Activated T-cell treated with anti-CD3 and anti-CD28 coated beads, Interleukin-2, amount 50 U/mL, for 1 hour (primary cell): ENCODE measurements around the gene PRKCD.

Experiments used
- DNase-seq: peaks from one replicate; pipeline ENCODE4 v3.0.0-alpha.2; 2020

Gene PRKCD

DNA sequence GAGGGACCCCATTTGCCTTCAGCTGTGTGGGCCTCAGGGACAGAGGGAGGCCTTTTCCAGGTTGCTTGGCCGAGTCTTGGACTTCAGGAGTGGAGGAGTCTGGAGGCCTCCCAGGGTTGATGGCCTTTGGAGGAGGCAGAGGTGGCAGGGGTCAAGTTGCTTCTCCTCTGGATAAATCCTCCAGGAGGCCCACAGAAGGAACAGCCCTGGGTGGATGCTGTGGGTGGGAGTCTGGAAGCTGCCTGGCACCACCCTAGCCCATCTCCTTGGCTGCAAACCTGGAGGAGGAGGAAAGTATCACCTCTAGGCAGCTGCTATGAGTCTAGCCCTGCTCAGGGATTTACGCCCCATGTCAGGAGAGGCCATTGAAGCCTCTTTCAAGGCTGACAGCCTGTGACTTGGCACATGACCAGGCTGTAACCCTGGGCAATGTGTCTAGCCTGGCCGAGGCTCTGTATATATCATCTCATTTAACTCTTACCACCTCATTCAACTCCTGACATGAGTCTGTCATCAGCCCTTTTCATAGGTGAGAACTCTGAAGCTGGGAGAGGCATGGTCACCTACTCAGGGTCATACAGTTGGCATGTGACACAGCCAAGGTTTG lies 2.9 kb upstream of the PRKCD start:
- DNase-seq: no peak

DNA sequence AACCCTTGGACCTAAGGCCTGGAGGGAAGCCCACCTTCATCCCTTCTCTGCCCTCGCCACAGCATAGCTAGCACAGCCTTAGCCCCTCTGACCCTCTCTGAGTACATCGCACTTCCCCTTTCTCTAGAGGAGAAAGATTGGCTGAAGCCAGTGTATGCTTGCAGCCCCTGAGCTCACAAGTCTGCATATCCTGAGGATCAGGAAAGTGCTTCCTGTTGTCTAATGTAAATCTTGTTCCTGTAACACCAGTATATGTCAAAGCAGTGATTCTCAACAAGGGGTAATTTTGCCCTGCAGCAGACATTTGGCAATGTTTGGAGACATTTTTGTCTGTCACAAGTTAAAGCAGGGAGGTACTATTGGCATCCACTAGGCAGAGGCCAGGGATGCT lies 2.2 kb upstream of the PRKCD start:
- no peak for DNase-seq

DNA sequence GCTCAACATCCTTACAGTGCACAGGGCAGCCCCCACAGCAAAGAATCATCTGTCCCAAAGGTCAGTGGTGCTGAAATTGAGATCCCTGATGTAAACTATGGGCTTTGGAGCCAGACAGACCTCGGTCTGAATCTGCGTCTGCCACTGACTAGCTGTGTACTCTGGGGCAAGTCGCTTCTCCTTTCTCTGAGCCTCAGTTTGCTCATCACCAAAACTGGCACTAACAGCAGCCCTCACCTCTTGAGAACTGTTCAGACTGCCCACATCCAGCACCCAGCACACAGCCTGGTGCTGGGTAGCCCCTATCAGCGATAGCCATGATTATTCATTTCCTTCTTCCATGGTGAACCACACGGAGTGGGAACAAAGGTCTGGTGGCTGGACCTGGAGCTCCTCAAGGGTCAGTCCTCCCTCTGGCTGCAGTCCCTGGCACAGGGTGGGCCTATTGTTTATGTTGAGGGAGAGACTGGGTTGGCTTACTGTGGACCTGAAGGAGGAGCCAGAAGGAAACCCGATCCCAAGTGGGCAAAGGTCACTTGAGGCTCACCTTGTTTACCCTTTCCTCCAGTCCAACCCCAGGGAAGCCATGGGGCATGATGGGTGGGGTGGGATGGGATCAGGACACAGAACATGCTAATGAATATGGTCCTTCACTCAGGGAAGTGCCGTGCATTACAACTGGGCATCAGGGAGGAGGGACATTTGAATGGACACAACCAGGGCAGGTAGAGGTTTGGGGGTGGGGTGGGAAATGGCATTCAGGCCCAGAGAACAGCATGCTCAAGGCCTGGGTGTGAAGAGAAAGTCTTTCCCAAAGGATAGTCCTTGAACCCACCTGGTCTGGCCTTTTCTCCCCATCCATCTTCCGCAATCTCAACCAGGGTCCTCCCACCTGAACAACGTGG lies 1.6 kb upstream of the PRKCD start:
- DNase-seq: no peak

DNA sequence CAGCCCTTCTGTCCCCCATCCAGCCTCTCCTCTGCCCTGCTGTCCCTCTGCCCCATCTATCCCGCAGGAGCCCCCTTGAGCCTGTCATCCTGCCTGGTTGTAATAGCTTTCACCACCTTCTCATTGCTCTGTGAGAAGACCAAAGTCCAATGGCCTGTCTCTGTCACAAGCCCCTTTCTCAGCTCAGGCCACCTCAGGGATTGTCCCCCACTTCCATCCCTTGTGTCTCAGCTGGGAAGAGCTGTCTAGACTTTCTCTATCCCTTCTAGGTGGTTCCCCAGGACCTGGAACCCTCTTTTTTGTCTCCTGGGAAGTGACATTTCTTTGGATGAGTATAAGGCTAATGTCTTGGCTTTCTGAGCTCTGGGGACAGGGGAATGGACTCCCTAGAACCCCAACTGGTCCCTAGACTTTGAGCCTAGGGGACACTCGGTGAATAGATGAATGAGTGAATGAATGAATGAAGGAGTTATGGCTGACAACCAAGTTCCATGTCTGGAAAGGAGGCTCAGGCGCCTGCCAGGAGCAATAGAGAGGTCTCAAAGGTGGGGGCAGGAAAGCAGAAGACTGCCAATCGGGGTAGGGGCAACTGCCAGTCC lies 849 bp upstream of the PRKCD start:
- DNase-seq: no peak

DNA sequence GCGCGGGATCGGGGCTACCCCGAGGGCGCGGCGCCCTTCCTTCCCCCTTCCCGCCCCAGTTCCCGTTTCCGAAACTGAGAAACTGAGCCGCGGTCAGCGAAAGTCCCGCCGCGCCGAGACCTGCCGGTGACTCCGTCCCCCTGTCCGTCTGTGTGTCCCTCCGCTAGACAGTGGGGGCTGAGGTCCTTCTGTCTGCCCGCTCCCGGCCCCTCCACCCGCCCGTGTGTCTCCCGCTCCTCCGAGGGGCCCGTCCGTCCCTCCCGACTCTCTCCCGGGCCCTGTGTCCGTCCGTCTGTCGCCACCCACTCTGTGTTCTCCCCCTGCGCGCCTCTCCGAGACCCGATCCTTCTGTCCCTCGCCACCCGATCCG lies 426 bp downstream of the PRKCD start:
- DNase-seq: no peak

DNA sequence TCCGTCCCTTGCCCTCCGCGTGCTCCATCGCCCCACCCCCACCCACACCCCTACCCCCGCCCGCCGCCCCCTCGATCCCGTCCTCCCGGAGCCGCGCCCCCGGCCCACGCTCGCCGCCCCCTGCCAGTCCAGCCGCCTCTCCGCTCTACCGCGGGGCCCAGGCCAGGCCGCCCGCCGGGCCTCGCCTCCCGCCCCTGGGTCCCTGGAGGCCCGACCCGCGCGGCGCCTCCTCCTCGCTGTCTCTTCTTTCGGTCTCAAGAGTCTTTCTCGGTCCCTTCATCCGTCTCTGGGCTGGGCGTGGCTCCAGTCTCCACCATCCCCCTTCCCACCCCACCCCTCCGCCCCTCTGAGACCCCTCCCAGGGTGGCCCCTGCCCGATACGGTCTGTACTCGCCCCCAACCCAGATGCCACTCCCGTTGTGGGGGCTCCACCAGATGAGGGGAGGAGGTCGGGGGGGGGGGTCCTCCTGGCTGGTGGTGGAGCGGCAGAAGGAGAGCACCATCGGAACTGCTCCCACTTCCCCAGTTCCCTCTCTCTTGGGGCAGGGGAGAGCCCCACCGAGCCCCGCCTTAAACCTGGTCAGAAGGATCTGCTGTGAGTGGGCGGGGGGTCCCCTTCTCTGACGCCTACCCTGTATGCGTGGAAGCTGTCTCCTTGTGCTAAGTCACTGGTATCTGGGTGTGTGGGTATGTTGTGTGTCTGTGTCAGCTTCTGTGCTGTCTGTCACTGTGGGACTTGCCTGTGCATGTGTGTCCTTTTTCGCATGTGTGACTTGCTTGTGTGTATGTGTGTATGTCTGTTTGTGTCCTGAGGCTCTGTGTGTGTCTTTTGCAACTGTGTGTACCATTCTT lies 1.0 kb downstream of the PRKCD start:
- DNase-seq: peak; percentile 41

DNA sequence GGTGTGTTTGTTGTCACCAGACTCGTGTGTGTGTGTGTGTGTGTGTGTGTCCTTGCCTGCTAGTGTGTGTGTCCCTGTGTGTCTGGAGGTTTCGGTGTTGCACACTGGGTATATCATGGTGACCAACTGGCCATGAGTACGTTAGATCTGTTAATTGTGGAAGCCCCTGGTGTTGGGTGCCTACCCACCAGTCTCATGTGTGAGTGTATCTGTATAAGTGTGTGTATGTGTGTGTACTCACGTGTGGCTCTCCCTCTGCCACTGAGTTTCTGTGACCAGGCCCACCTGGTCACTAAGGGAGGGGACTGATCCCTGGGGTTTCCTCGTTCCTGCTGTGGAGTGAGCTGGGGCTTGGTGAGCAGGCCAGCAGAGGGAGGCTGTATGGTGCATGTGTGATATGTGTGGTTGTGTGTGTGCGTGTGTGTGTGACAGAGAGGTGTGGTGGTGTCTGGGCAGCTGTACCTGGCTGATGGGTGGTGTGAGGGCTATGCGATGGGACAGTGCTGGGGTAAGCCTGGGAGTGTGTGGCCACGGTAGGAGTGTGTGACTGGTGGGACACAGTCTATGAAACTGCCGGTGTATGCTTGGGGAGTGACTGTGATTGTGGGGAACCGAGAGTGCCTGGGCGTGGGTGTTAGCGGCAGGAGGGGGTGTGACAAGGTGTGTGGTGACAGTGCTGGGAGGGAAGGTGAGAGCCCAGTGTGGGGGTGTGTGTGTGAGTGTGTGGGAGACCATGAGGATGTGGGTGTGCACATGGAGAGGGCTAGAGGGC lies 1.8 kb downstream of the PRKCD start:
- DNase-seq: peak; percentile 52

DNA sequence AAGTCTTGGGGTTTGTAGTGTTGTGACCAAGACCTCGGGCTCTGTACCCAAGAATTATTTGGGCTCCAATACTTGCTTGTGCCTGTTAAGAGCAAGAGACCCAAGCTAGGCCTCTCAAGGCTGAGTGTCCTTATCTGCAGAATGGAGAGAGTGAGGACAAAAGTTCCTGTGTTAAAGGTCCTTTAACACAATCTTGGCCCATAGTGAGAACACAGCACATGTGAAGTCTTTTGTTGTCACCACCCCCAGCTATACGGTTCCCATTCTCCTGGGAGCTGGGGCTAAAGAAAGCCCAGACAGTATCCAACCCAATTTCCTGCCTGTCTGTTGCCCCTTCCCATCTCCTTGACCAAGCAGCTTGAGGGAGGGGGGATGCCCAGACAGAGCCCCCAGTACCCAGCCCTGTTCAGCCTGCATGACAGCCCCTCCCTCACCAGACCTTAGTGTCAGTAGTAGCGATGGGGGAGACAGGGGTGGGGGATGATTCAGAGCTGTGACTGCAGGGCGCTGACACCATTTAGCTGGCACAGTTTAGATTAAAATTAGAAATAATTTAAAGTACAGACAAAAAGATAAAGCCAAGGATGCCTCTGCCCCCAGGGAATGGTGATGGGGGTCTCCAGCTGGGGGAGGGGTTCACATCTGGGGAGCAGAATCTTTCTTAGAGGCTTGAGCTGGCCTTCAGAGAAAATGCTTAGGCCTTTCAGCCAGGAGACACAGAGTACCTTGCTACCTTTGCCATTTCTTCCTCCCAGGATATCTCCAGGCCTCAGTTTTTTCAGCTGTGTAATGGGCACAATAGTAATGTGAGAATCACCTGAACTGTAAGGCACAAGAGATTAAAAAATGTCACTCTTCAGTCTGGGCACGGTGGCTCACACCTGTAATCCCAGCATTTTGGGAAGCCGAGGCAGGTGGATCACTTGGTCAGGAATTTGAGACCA lies 2.7 kb downstream of the PRKCD start:
- no peak for DNase-seq

DNA sequence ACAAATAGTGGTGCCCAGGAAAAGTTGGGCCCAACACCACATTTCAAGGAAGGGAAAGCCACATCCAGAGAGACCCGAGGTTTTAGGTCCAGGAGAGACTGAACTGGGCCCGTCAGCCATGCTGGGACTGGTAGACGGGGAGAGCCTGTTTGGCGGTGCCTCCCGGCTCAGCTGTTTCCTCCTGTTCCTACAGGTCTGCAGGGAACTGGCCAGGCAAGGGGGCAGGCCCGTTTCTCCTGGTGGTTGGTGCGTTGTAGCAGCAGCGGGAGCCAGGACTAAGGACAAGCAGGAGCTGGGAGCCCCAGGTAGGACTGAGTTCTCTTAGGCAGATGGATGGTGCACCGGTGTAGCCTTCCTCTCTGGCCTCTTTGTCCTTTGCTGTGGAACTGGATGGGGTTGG lies 3.9 kb downstream of the PRKCD start:
- DNase-seq: no peak

DNA sequence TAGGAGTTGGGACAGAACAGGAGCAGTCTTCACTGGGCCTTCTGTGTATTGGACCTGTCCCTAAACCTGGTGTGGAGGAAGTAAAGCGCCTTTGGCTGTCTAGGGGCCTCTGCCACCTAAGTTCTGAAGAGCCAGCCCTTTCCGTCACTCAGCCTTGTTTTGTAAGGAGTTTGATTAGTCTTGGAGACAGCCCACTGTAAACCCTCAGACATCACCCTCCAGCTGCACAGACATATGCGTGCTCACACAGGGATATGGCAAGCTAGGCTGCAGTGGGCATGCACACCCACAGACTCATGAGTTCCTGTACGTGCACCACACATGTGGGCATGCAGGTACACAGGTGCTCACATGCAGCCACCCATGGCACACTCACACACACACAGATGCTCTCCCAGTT lies 5.2 kb downstream of the PRKCD start:
- DNase-seq: no peak

DNA sequence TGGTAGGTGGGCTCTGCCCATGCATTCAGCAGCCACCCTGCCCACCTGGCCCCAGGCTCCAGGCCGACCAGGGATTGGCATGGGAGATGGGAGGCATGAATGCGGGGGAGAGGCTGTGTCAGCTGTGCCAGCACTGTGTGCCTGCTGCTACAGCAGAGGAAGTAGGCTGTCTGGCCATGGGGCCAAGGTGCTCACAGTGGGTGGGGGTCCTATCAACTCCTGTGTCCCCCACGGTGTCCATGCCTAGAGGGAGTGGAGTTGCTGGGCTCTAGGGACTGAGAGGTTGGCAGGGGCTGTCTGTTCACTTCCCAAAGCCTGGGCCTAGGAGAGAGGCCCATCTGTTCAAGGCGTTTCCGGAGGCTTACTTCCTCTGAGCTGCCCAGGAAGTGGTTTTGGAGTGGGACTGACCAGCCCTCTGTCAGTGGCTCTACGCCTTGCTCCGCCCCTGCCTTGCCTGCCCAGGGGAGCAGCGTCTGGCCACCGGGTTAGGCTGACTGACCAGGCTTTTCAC lies 5.8 kb downstream of the PRKCD start:
- DNase-seq: no peak

DNA sequence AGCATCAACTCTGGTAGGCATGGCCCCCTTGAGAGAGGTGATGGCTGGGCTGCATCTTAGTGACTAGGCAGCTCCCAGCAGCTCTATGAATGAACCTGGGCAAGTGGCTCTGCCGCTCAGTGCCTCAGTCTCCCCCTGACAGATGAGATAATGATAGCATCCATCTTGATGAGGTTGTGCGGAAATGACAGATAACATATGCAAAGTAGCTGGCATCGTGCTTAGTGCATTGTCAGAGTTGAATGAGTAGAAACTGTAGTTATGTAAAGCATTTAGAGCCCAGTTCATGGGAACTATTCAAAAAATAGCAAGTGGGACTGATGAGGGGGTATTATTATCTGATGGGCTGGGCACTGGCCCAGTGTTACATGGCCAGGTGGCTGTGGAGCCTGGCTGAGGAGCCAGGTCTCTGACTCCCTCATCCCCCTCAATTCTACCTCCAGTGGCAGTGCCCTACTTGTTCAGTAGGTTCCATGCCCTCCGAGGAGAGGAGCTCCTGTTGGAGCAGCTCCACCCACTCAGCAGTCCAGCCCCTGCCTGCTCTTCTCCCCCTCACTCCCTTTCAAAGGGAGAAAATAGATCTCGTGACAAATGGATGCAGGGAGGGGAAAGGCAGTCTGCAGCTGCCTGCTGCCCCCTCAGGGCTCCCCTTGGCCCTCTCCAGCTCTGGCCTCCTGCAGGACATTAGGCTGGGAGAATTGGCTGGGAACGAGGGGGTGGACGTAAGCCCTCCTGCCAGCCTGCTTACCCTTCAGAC lies 6.6 kb downstream of the PRKCD start:
- no peak for DNase-seq

DNA sequence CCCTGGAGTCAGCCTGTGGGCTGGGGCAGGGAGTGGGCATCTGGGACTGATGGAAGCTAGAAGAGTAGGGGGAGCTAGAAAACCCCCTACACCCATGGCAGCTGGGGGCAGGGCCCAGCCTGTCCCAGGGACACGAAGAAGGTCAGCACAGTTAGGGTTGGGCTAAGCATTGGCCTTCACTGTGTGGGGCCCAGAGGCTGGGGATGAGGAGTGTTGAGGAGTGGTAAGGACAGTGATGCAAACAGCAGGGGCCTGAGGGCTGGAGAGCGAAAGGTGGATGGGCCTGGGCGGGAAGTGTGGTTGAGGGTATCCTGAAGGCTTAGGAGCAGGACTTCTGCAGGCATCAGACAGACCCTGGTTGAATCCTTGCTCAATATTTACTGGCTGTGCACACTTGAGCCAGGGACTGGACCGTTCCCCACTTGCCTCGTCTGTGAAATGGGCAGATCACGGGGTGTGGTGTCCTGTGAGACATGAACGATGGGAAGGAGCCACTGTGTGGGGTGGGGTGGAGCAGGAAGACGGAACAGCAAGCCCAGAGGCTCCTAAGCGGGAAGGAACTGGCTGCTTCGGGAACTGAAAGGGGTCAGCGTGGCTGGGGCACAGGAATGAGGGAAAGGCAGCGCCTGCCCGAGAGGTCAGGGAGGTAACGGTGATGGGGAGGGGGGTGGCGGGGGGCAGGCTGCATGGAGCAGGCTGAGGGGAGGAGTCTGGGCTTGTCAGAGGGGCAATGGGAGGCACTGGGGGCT lies 7.3 kb downstream of the PRKCD start:
- no peak for DNase-seq

DNA sequence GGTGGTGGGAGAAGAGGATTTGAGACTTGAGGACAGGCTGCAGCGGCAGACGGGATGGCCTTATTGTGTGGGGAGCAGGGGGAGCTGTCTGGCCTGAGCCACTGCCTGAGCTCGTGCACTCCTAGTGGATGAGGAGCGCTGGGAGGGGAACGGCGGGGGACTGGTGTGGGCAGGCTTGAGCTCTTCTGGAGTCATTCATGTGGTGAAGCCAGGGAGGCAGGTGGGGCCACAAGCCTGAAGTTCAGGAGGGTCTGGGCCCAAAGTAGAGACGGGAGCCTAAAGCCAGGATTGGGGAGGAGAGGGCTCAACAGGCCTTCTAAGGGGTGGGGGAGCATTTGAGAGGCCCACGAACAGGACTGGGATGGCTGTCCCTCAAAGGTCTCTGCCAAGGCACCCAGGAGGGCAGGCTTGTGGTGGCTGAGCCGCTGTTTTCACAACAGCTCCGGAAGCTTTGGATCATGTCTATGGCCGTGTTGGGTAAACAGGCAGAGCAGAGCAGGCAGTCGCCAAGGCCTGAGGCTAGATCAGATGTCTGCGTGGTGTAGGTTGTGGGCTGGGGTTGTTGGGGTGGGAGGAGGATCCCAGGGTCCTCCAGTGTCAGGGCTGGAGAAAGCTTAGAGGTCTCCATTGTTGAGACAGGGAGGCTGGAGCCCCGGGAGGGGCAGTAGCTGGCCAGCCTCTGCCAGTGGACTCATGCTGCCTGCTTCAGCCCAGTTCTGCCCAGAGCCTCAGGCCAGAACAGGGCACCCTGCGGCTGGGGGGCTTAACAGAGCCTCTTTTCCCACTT lies 8.2 kb downstream of the PRKCD start:
- no peak for DNase-seq

DNA sequence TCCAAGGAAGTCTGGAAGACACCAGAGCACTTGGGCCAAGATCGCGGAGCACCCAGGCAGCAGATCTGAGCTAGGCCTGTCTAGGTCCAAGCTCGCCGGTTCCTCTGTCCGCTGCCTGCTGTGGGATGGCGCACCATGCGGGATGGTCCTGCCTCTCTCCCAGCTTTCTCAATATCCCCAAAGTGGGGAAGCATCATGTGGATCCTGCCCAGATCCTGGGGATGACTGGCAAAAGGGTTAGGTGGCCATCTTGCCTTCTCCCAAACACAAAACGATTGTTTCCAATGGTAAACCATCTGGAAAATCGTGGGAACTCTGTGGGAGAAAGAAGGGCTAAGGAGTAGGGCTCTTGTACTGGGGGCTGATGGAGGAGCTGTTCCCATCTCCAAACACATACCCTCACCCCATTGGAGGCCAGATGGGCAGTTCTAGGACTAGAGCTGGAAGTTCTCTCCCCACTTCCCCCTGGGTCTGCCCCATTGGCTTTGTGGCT lies 8.9 kb downstream of the PRKCD start:
- DNase-seq: no peak

DNA sequence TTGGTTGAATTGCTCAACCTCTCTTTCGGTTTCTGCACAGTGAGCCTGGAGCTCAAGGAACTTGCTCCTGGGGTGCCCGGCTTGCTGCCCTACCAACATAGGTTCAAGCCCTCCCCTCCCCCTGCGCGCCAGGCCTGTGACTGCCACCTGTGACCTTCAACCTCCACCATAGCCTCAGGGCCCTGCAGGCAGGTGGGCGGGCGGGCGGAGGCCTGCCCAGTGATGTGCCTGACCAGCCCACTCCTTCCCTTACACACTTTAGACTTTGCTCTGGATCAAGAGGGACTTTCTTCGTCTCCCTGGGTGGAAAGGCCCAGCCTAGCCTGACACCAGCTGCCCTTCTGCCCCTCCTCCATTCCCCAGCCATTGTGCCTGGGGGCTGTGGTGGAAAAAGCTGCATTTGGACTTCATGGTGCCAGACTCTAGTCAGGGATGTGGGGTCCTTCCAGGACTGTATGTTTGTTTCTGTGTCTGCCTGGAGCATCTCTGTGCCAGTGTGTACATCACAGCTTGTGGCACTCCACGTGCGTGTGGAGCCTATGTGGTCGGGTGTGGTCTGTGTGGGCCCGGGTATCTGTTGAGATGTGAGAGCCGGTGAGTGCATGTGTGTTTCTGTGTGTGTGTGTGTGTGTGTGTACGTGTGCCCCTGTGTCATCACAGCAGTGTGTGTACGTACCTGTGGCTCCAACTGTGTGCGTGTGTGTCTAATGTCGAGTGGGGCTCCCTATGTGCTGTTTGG lies 9.5 kb downstream of the PRKCD start:
- DNase-seq: no peak

DNA sequence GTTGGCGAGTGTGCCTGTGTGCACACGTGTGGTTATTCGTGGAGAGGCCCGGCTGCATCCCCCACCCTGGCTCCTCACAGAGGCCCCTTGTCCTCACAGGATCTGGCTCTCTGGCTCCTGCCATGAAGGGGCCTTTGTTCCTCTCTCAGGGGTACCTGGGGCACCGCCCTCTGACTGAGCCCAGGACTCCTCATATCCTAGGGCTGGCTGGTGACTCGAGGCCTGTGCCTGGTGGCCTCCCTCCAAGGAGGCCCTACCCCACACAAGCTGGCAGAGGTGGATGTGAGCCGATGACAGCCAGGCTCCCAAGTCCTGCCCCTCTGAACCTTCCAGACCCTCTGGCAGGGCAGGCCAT lies 10.0 kb downstream of the PRKCD start:
- no peak for DNase-seq
